Measurements from ENCODE around the gene SYT5. TPM values are rescaled to one million over a fixed set of nuclear protein-coding genes. Genes with fewer than 3 reads are reported as not detected.

SYT5 gene
- total and polyA plus RNA-seq, 9 of the 15 experiments (the other 6 are each of a cell fraction or from before 2014, with no cell fraction given): 1.3 to 20.9 (median 8.8) TPM

DNA sequence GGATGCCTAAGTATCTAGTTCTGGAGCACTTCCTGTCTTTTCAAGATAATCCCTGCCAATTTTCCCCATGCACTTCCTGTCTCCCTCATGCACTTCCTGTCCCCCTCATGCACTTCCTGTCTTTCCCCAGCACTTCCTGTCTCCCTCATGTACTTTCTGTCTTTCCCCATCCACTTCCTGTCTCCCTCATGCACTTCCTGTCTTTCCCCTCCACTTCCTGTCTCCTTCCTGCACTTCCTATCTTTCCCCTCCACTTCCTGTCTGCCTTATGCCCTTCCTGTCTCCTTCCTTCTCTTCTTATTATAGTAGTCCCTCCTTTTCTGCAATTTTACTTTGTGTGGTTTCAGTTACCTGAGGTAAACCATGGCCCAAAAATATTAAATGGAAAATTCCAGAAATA lies 28.1 kb downstream of the SYT5 start (continued):
- TF ChIP-seq POLR3G (IDR thresholded peaks at IDR 0.05; ENCODE audit: extremely low read depth, insufficient read length, insufficient replicate concordance): no peak
- no peak for TF ChIP-seq PML (IDR thresholded peaks at IDR 0.05; ENCODE audit: low read length)
- no peak for TF ChIP-seq ZBTB7A (IDR thresholded peaks at IDR 0.05; ENCODE audit: borderline replicate concordance, control insufficient read depth, low read depth, low read length)
- no peak for TF ChIP-seq SMARCB1 (IDR thresholded peaks at IDR 0.05; ENCODE audit: insufficient read length, low read depth)
- no peak for TF ChIP-seq CTBP1 (IDR thresholded peaks at IDR 0.05; ENCODE audit: borderline replicate concordance)
- peak; percentile 95 for TF ChIP-seq ELF1 (tag; IDR thresholded peaks at IDR 0.05)
- TF ChIP-seq ZNF197 (CRISPR knock-in tag; IDR thresholded peaks at IDR 0.05; ENCODE audit: low read depth): no peak
- TF ChIP-seq, protein P1, sequence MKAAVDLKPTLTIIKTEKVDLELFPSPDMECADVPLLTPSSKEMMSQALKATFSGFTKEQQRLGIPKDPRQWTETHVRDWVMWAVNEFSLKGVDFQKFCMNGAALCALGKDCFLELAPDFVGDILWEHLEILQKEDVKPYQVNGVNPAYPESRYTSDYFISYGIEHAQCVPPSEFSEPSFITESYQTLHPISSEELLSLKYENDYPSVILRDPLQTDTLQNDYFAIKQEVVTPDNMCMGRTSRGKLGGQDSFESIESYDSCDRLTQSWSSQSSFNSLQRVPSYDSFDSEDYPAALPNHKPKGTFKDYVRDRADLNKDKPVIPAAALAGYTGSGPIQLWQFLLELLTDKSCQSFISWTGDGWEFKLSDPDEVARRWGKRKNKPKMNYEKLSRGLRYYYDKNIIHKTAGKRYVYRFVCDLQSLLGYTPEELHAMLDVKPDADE (conservative IDR thresholded peaks at IDR 0.05; ENCODE audit: control insufficient read depth, low read depth, low read length): no peak
- 0 out of 2 replicates have a peak, but pooled peaks have one; percentile 23 for TF ChIP-seq SUPT5H (IDR thresholded peaks at IDR 0.05)
- TF ChIP-seq, protein P2, sequence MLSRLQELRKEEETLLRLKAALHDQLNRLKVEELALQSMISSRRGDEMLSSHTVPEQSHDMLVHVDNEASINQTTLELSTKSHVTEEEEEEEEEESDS (CRISPR knock-in tag; IDR thresholded peaks at IDR 0.05): no peak
- no peak for TF ChIP-seq MEF2D (tag; conservative IDR thresholded peaks at IDR 0.05; ENCODE audit: low read depth)
- TF ChIP-seq CBFA2T2 (conservative IDR thresholded peaks at IDR 0.05): no peak
- peak; percentile 55 for TF ChIP-seq DPF2 (IDR thresholded peaks at IDR 0.05)
- TF ChIP-seq BDP1 (IDR thresholded peaks at IDR 0.05; ENCODE audit: insufficient read depth, insufficient read length): no peak
- TF ChIP-seq ZNF184 (CRISPR knock-in tag; IDR thresholded peaks at IDR 0.05): no peak
- TF ChIP-seq GABPB1 (CRISPR knock-in tag; IDR thresholded peaks at IDR 0.05): no peak
- TF ChIP-seq, protein P3, sequence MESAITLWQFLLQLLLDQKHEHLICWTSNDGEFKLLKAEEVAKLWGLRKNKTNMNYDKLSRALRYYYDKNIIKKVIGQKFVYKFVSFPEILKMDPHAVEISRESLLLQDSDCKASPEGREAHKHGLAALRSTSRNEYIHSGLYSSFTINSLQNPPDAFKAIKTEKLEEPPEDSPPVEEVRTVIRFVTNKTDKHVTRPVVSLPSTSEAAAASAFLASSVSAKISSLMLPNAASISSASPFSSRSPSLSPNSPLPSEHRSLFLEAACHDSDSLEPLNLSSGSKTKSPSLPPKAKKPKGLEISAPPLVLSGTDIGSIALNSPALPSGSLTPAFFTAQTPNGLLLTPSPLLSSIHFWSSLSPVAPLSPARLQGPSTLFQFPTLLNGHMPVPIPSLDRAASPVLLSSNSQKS (CRISPR knock-in tag; IDR thresholded peaks at IDR 0.05): no peak
- TF ChIP-seq RBM22 (IDR thresholded peaks at IDR 0.05; ENCODE audit: low read depth, low read length, poor library complexity, severe bottlenecking): no peak
- TF ChIP-seq, protein P4, sequence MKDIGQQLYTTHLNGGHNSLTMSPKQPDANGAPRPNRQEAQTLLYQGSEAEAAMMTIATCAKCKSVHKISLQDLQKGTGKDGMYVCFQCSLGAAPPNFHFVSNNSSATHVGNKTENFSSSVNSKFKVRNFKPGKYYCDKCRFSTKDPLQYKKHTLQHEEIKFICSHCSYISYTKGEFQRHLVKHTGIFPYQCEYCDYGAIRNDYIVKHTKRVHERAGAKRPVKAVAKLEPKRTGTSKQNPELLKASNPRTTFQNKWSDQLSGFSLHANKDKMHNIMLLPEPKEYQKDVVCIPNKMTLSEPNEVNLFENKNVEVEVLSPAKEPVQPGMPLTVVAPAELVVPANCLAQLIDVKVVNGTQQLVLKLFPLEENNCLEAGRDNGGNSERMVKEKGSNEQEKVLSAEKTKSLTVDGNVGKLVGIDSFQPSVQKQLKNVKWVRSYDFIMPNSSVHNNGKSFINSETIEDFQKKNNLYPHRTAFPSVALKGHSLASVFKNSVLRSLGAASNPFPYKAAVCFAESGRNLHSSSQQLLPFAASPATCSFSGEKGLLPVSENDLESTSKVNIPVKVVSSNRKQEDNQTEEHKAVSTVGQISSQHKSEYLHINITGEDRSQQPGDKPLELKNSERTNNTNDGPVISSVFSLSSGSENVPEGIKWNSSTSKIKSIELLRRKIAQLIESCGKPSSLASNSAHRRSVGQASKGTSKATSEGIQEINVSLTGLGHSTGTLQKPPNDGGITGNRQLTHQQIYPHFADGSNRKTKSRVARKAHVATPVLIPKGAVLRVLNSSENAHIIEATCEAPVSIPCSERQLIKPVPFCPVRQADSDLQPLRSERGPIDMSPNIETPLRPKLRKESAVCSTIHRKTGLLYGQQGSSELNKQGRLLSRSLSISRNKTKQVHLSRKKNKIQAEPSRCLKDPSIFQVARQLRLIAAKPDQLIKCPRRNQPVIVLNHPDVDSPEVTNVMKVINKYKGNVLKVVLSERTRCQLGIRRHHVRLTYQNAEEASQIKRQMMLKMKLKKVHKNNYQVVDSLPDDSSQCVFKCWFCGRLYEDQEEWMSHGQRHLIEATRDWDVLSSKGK (CRISPR knock-in tag; IDR thresholded peaks at IDR 0.05): no peak
- TF ChIP-seq, protein P5, sequence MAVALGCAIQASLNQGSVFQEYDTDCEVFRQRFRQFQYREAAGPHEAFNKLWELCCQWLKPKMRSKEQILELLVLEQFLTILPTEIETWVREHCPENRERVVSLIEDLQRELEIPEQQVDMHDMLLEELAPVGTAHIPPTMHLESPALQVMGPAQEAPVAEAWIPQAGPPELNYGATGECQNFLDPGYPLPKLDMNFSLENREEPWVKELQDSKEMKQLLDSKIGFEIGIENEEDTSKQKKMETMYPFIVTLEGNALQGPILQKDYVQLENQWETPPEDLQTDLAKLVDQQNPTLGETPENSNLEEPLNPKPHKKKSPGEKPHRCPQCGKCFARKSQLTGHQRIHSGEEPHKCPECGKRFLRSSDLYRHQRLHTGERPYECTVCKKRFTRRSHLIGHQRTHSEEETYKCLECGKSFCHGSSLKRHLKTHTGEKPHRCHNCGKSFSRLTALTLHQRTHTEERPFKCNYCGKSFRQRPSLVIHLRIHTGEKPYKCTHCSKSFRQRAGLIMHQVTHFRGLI (CRISPR knock-in tag; IDR thresholded peaks at IDR 0.05): no peak
